Activated CD4-positive, CD25-positive, alpha-beta regulatory T cell treated with anti-CD3 and anti-CD28 coated beads, Interleukin-2, amount 50 U/mL, for 16 hours (primary cell): ENCODE measurements around the gene OR5M10.
"Not testable (repeated sequence)": the region's sequence is repeated elsewhere in the genome, so short reads cannot be mapped to it uniquely, and the experiment has no call there.

ENCODE experiments used
- DNase-seq: peaks from one replicate; pipeline ENCODE4 v3.0.0-alpha.2; 2020; ENCODE audit warnings: low read depth, low spot score

Gene OR5M10

GRCh38 chr11:56577621-56578020 lies at the start of gene OR5M10:
Gene OR5M10, minus strand, starts transcription at chr11:56577721. Its CDS starts 0 bp downstream, at chr11:56577721.
- no peak for DNase-seq

- DNase-seq = no peak
Observed at GRCh38 chr11:56625946-56626345, 48.4 kb upstream of the OR5M10 start.

GRCh38 chr11:56624661-56625110 lies 47.2 kb upstream of the OR5M10 start:
- no peak for DNase-seq

GRCh38 chr11:56611174-56611573 lies 33.7 kb upstream of the OR5M10 start:
- no peak for DNase-seq

GRCh38 chr11:56592088-56592717 lies 14.7 kb upstream of the OR5M10 start:
- not testable (repeated sequence) for DNase-seq

- DNase-seq = no peak
Observed at GRCh38 chr11:56558574-56558973, 18.9 kb downstream of the OR5M10 start.

GRCh38 chr11:56554691-56555090 lies 22.8 kb downstream of the OR5M10 start:
- not testable (repeated sequence) for DNase-seq

GRCh38 chr11:56545531-56545930 lies 32.0 kb downstream of the OR5M10 start:
- no peak for DNase-seq

- DNase-seq = no peak
Observed at GRCh38 chr11:56543739-56544138, 33.8 kb downstream of the OR5M10 start.

- DNase-seq = no peak
Observed at GRCh38 chr11:56543157-56543556, 34.4 kb downstream of the OR5M10 start, which contains the start of gene OR5M11. Gene OR5M11, minus strand, starts transcription at chr11:56543257. Its CDS starts 0 bp downstream, at chr11:56543257.

- DNase-seq = no peak
Observed at GRCh38 chr11:56533054-56533740, 44.3 kb downstream of the OR5M10 start.

GRCh38 chr11:56531856-56532255 lies 45.7 kb downstream of the OR5M10 start:
- no peak for DNase-seq
